ENCODE results near the gene GABRG3. TPM values are rescaled to one million over a fixed set of nuclear protein-coding genes. Genes with fewer than 3 reads are reported as not detected.

Gene GABRG3
- total and polyA plus RNA-seq, 12 donors, result 0.08 to 1.1 (median 0.44) TPM; not detected in 5

DNA sequence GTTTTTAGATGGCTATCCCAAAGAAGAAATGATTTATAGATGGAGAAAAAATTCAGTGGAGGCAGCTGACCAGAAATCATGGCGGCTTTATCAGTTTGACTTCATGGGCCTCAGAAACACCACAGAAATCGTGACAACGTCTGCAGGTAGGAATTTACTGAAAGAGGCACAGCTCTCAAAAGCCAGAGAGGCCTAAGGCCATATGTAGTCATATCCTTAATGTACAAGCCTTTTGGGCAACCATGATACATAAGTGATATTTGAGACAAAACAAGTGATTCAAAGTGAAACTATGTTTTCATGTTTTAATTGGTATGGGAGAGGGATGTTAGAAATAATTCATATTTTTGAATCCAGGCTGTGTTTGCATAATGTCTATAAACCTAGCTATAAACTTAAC, 509.7 kb downstream of the GABRG3 start:
- intact Hi-C loops (cut with DNase I), result no loop called here
- 69 to 77% (median 76%) methylated on average over 3 of the region's 3 CpGs for WGBS, 4 donors
- no peaks in the 10 kb centered on the region for H3K9me3 ChIP-seq (replicated peaks in 1 of 3)
- H3K36me3 ChIP-seq (replicated peaks in 1 of 2), result no peaks in the 10 kb centered on the region
- H3K4me3 ChIP-seq, result no peak overlapping the region
- no peak overlapping the region for H3K27ac ChIP-seq
- DNase-seq, result no peak
- no peaks in the 10 kb centered on the region for H3K4me1 ChIP-seq (replicated peaks in 1 of 2)
- TF ChIP-seq POLR2A (IDR thresholded peaks at IDR 0.05), result no peak
- TF ChIP-seq, protein P1, sequence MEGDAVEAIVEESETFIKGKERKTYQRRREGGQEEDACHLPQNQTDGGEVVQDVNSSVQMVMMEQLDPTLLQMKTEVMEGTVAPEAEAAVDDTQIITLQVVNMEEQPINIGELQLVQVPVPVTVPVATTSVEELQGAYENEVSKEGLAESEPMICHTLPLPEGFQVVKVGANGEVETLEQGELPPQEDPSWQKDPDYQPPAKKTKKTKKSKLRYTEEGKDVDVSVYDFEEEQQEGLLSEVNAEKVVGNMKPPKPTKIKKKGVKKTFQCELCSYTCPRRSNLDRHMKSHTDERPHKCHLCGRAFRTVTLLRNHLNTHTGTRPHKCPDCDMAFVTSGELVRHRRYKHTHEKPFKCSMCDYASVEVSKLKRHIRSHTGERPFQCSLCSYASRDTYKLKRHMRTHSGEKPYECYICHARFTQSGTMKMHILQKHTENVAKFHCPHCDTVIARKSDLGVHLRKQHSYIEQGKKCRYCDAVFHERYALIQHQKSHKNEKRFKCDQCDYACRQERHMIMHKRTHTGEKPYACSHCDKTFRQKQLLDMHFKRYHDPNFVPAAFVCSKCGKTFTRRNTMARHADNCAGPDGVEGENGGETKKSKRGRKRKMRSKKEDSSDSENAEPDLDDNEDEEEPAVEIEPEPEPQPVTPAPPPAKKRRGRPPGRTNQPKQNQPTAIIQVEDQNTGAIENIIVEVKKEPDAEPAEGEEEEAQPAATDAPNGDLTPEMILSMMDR (IDR thresholded peaks at IDR 0.05), result no peak
- no peaks in the 10 kb centered on the region for H3K27me3 ChIP-seq

DNA sequence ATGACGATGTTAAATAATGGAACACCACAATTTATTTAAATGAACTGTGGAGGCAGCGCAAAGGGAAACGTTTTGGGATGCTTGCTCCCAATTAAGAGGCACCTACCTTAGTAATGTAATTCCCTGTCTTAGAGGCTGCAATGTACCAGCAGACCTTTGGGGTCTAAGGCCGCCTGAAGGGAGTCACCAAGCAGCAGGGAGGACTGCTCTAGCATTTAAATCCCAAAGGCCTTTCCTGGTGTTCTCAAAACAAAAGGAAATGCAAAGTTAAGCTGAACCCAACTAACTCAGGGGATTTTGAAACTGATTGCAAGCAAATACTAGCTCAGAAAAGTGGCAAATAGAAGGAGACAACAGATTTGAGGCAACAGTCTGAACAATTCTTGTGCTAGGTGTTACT, 510.8 kb downstream of the GABRG3 start:
- intact Hi-C loops (cut with DNase I), result no loop called here
- Histone ChIP-seq H3K4me1 (replicated peaks in 1 of 2) (no peaks in the 10 kb centered on the region), H3K9me3 (replicated peaks in 1 of 3) (no peaks in the 10 kb centered on the region), H3K4me3 (no peak overlapping the region), H3K36me3 (replicated peaks in 1 of 2) (no peaks in the 10 kb centered on the region), H3K27me3 (no peaks in the 10 kb centered on the region), H3K27ac (no peak overlapping the region)
- TF ChIP-seq POLR2A (IDR thresholded peaks at IDR 0.05), result no peak
- TF ChIP-seq, protein P1 (IDR thresholded peaks at IDR 0.05), result no peak
- 52 to 62% (median 61%) methylated on average over 4 of the region's 4 CpGs for WGBS, 4 donors
- no peak for DNase-seq

DNA sequence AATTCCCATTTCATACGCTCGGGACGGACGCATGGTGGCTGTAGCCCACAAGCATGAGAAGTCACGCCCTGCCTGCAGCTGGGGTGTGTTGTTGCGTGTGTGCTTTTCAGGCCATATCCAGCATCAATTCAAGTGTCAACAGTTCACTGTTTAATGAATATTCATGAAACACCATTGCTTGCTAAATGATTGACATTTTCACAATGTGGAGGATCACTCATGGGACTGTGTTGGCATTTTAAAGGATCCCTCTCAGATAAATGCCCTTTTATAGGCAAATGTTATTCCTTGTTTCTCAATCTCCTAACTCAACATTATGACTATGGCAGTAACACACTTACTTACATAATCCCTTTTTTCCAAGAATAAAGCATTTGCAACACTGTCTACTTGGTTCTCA, 511.3 kb downstream of the GABRG3 start:
- TF ChIP-seq, protein P1 (IDR thresholded peaks at IDR 0.05), result no peak
- TF ChIP-seq POLR2A (IDR thresholded peaks at IDR 0.05), result no peak
- DNase-seq, result no peak
- 84 to 93% (median 89%) methylated on average over 6 of the region's 6 CpGs for WGBS, 4 donors

DNA sequence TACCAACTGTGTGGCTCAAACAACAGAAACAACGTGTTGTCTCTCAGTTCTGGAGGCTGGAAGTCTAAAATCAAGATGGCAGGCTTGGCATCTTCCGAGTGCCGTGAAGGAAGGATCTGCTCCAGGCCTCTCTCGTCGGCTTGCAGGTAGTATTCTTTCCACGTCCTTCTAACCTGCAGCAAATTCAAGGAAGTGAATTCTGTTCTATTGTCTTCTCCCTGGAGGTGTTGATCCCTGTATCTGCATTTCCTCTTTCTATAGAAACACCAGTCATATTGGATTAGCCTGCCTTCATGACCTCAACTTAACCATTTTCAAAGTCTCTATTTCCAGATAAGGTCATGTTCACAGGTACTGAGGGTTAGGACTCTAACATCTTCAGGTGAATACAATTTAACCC, 512.1 kb downstream of the GABRG3 start:
- TF ChIP-seq, protein P1 (IDR thresholded peaks at IDR 0.05), result no peak
- no peak for TF ChIP-seq POLR2A (IDR thresholded peaks at IDR 0.05)
- Histone ChIP-seq H3K27me3 (no peaks in the 10 kb centered on the region), H3K4me1 (replicated peaks in 1 of 2) (no peaks in the 10 kb centered on the region), H3K36me3 (replicated peaks in 1 of 2) (no peaks in the 10 kb centered on the region), H3K9me3 (replicated peaks in 1 of 3) (no peaks in the 10 kb centered on the region), H3K4me3 (no peak overlapping the region), H3K27ac (no peak overlapping the region)
- intact Hi-C loops (cut with DNase I), result no loop called here
- 63 to 77% (median 74%) methylated on average over 6 of the region's 6 CpGs for WGBS, 4 donors
- no peak for DNase-seq

More for the DNA sequence above, 511.3 kb downstream of the GABRG3 start:
- Histone ChIP-seq H3K9me3 (replicated peaks in 1 of 3) (no peaks in the 10 kb centered on the region), H3K36me3 (replicated peaks in 1 of 2) (no peaks in the 10 kb centered on the region), H3K27me3 (no peaks in the 10 kb centered on the region), H3K4me1 (replicated peaks in 1 of 2) (no peaks in the 10 kb centered on the region), H3K4me3 (no peak overlapping the region), H3K27ac (no peak overlapping the region)
- intact Hi-C loops (cut with DNase I), result no loop called here

Data from adrenal gland (tissue), 12 donors.